ENCODE data around the gene SLC7A7. TPM values are rescaled to one million over a fixed set of nuclear protein-coding genes. Genes with fewer than 3 reads are reported as not detected.

Gene SLC7A7
- total and polyA plus RNA-seq, 2 of the 13 experiments (the other 11 are each of a cell fraction or from before 2014, with no cell fraction given) = 0.13 to 0.63 TPM

DNA sequence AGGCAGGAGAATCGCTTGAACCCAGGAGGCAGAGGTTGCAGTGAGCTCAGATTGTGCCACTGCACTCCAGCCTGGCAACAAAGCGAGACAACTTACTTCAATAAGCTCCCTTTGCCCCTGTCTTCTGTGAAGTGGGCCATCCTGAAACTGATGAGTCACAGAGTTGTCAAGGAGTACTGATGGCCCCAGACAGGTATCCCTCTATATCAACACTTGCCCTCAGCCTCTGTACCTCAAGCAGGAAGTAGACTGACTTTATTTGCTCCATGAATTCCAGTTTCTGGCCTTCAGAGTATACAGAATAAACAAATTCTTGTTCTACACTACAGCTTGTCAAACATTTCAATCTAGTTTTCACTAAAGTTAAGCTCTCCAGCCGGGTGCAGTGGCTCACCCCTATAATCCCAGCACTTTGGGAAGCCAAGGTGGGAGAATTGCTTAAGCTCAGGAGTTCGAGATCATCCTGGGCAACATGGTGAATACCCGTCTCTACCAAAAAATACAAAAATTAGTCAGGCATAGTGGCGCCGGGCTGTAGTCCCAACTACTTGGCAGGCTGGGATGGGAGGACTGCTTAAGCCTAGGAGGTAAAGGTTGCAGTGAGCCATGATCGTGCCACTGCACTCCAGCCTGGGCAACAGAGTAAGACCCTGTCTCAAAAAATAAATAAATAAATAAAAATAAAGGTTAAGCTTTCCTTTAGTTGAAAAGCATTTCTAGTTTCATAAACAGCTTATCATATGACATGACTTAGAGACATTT, 39.9 kb upstream of the SLC7A7 start (continued):
- TF ChIP-seq, protein P1, sequence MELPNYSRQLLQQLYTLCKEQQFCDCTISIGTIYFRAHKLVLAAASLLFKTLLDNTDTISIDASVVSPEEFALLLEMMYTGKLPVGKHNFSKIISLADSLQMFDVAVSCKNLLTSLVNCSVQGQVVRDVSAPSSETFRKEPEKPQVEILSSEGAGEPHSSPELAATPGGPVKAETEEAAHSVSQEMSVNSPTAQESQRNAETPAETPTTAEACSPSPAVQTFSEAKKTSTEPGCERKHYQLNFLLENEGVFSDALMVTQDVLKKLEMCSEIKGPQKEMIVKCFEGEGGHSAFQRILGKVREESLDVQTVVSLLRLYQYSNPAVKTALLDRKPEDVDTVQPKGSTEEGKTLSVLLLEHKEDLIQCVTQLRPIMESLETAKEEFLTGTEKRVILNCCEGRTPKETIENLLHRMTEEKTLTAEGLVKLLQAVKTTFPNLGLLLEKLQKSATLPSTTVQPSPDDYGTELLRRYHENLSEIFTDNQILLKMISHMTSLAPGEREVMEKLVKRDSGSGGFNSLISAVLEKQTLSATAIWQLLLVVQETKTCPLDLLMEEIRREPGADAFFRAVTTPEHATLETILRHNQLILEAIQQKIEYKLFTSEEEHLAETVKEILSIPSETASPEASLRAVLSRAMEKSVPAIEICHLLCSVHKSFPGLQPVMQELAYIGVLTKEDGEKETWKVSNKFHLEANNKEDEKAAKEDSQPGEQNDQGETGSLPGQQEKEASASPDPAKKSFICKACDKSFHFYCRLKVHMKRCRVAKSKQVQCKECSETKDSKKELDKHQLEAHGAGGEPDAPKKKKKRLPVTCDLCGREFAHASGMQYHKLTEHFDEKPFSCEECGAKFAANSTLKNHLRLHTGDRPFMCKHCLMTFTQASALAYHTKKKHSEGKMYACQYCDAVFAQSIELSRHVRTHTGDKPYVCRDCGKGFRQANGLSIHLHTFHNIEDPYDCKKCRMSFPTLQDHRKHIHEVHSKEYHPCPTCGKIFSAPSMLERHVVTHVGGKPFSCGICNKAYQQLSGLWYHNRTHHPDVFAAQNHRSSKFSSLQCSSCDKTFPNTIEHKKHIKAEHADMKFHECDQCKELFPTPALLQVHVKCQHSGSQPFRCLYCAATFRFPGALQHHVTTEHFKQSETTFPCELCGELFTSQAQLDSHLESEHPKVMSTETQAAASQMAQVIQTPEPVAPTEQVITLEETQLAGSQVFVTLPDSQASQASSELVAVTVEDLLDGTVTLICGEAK (IDR thresholded peaks at IDR 0.05) = no peak
- TF ChIP-seq, protein P1 (CRISPR knock-in tag; IDR thresholded peaks at IDR 0.05) = no peak; the same call in 1 of the 2 replicates
- peak; percentile 42 for TF ChIP-seq CREB1 (IDR thresholded peaks at IDR 0.05)
- no peak for TF ChIP-seq CREB1 (CRISPR knock-in tag; IDR thresholded peaks at IDR 0.05)
- no peak for TF ChIP-seq MIER2 (CRISPR knock-in tag; IDR thresholded peaks at IDR 0.05)
- TF ChIP-seq ZNF549 (CRISPR knock-in tag; IDR thresholded peaks at IDR 0.05) = no peak
- TF ChIP-seq ELF3 (CRISPR knock-in tag; IDR thresholded peaks at IDR 0.05) = peak; percentile 98
- TF ChIP-seq DMAP1 (CRISPR knock-in tag; IDR thresholded peaks at IDR 0.05) = no peak
- 0 out of 2 replicates have a peak, but pooled peaks have one; percentile 30 for TF ChIP-seq GATAD2A (CRISPR knock-in tag; IDR thresholded peaks at IDR 0.05)
- no peak for TF ChIP-seq FOXA1 (IDR thresholded peaks at IDR 0.05)
- no peak for TF ChIP-seq FOXA1 (CRISPR knock-in tag; IDR thresholded peaks at IDR 0.05)
- peak; percentile 78 for TF ChIP-seq ZNF121 (CRISPR knock-in tag; IDR thresholded peaks at IDR 0.05)
- TF ChIP-seq ZFP62 (CRISPR knock-in tag; IDR thresholded peaks at IDR 0.05) = no peak
- 0 out of 2 replicates have a peak, but pooled peaks have one; percentile 11 for TF ChIP-seq ZFX (CRISPR knock-in tag; IDR thresholded peaks at IDR 0.05; ENCODE audit: low read depth)
- TF ChIP-seq, protein P2, sequence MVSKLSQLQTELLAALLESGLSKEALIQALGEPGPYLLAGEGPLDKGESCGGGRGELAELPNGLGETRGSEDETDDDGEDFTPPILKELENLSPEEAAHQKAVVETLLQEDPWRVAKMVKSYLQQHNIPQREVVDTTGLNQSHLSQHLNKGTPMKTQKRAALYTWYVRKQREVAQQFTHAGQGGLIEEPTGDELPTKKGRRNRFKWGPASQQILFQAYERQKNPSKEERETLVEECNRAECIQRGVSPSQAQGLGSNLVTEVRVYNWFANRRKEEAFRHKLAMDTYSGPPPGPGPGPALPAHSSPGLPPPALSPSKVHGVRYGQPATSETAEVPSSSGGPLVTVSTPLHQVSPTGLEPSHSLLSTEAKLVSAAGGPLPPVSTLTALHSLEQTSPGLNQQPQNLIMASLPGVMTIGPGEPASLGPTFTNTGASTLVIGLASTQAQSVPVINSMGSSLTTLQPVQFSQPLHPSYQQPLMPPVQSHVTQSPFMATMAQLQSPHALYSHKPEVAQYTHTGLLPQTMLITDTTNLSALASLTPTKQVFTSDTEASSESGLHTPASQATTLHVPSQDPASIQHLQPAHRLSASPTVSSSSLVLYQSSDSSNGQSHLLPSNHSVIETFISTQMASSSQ (IDR thresholded peaks at IDR 0.05; ENCODE audit: low read depth) = no peak
- TF ChIP-seq, protein P2 (CRISPR knock-in tag; IDR thresholded peaks at IDR 0.05; ENCODE audit: borderline replicate concordance) = no peak
- TF ChIP-seq ARNT (IDR thresholded peaks at IDR 0.05) = no peak
- TF ChIP-seq, protein P3, sequence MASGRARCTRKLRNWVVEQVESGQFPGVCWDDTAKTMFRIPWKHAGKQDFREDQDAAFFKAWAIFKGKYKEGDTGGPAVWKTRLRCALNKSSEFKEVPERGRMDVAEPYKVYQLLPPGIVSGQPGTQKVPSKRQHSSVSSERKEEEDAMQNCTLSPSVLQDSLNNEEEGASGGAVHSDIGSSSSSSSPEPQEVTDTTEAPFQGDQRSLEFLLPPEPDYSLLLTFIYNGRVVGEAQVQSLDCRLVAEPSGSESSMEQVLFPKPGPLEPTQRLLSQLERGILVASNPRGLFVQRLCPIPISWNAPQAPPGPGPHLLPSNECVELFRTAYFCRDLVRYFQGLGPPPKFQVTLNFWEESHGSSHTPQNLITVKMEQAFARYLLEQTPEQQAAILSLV (CRISPR knock-in tag; IDR thresholded peaks at IDR 0.05; ENCODE audit: borderline replicate concordance) = no peak

Measured in HepG2 (cell line).